SK-N-SH (cell line): ENCODE results near the gene MKRN1. TPM values are rescaled to one million over a fixed set of nuclear protein-coding genes. Genes with fewer than 3 reads are reported as not detected.
"Not testable (repeated sequence)": the region's sequence is repeated elsewhere in the genome, so short reads cannot be mapped to it uniquely, and the experiment has no call there.

ENCODE experiments used
- CTCF ChIA-PET: fragments of 300-600, 350-600 bp; formaldehyde crosslinking; extraction: SDS; loops from one replicate; lab custom pipeline; 2021; lab: Yijun Ruan, JAX
- POLR2A ChIA-PET: fragments of 350-600 bp; sonication (Branson Sonifier 250); formaldehyde crosslinking; extraction: SDS; loops from one replicate; lab custom pipeline; 2020; ENCODE audit warnings: antibody characterized with exemption, inconsistent platforms; lab: Yijun Ruan, JAX
- DNase-seq: peaks from one replicate; pipeline ENCODE4 v3.0.0; 2012
- H2AFZ ChIP-seq: fragments of 200-600 bp; sonication (generic); 2 replicates; pipeline ENCODE4 v1.8.1; 2016; ENCODE audit warnings: antibody characterized with exemption, mild to moderate bottlenecking, low read depth
- H3F3A ChIP-seq: fragments of 200-600 bp; sonication (generic); replicated peaks from 2 replicates; pipeline ENCODE3; 2016; ENCODE audit warnings: antibody characterized with exemption, mild to moderate bottlenecking; ENCODE audit not compliant: insufficient read depth
- H3K27ac ChIP-seq, 2 experiments: fragments of 200-500 bp in 1 of 2; fragments of 200-600 bp in 1 of 2; sonication (Bioruptor generic) in 1 of 2; sonication (generic), shearing (Covaris generic) in 1 of 2; 2 replicates each; pipeline versions ENCODE4 v1.5.1 to v1.6.1; 2014 to 2016; ENCODE audit warnings: low read depth in 2 of 2, inconsistent platforms in 1 of 2, low read length in 1 of 2, mild to moderate bottlenecking in 1 of 2, mixed read lengths in 1 of 2
- H3K27me3 ChIP-seq: fragments of 200-600 bp; sonication (generic), shearing (Covaris generic); 2 replicates; pipeline ENCODE4 v1.6.1; 2016; ENCODE audit warnings: mixed run types; ENCODE audit not compliant: insufficient read depth
- H3K36me3 ChIP-seq, 2 experiments: fragments of 200-500 bp in 1 of 2; fragments of 200-600 bp in 1 of 2; sonication (Bioruptor generic) in 1 of 2; sonication (generic) in 1 of 2; replicated peaks in 1 of 2; 2 replicates each; pipeline versions ENCODE3 to v1.5.1; 2014 to 2016; ENCODE audit warnings: low read length in 1 of 2, mild to moderate bottlenecking in 1 of 2; ENCODE audit not compliant: insufficient read depth in 2 of 2, control insufficient read depth in 1 of 2
- H3K4me1 ChIP-seq, 2 experiments: fragments of 200-500 bp in 1 of 2; fragments of 200-600 bp in 1 of 2; sonication (Bioruptor generic) in 1 of 2; sonication (generic), shearing (Covaris generic) in 1 of 2; 2 replicates each; pipeline versions ENCODE4 v1.5.1 to v1.6.1; 2014 to 2016; ENCODE audit warnings: low read depth in 1 of 2, low read length in 1 of 2, mixed run types in 1 of 2; ENCODE audit not compliant: insufficient read depth in 2 of 2, control insufficient read depth in 1 of 2
- H3K4me2 ChIP-seq: fragments of 200-600 bp; sonication (generic), shearing (Covaris generic); 2 replicates; pipeline ENCODE4 v1.6.1; 2017; ENCODE audit warnings: mixed run types
- H3K4me3 ChIP-seq, 2 experiments: fragments of 200-500 bp in 1 of 2; fragments of 200-600 bp in 1 of 2; sonication (Bioruptor generic) in 1 of 2; sonication (generic), shearing (Covaris generic) in 1 of 2; 2 replicates each; pipeline versions ENCODE4 v1.5.1 to v1.8.1; 2014 to 2016; ENCODE audit warnings: low read depth in 2 of 2, inconsistent platforms in 1 of 2, low read length in 1 of 2, mild to moderate bottlenecking in 1 of 2, mixed read lengths in 1 of 2, moderate library complexity in 1 of 2
- H3K79me2 ChIP-seq: fragments of 200-600 bp; sonication (generic); 2 replicates; pipeline ENCODE4 v1.8.1; 2017; ENCODE audit warnings: mild to moderate bottlenecking; ENCODE audit not compliant: insufficient read depth
- H3K9ac ChIP-seq: fragments of 200-600 bp; sonication (generic); 2 replicates; pipeline ENCODE4 v1.6.1; 2017; ENCODE audit warnings: mixed run types
- H3K9me2 ChIP-seq: fragments of 200-600 bp; sonication (generic); 2 replicates; pipeline ENCODE4 v1.6.1; 2017; ENCODE audit warnings: mixed run types
- H3K9me3 ChIP-seq: fragments of 200-600 bp; sonication (generic); 2 replicates; pipeline ENCODE4 v1.6.1; 2017; ENCODE audit warnings: mixed run types, mild to moderate bottlenecking, moderate library complexity
- H4K20me1 ChIP-seq: fragments of 200-600 bp; sonication (generic); 2 replicates; pipeline ENCODE4 v1.6.1; 2017; ENCODE audit warnings: mild to moderate bottlenecking, mixed run types; ENCODE audit not compliant: insufficient read depth
- CHD2 ChIP-seq: fragments of 150-350 bp; IDR thresholded peaks from 2 replicates; pipeline ENCODE4 v1.6.1; 2018; ENCODE audit warnings: low read length; ENCODE audit not compliant: partially characterized antibody
- EP300 ChIP-seq, 2 experiments: IDR thresholded peaks; 2 replicates each; pipeline versions ENCODE4 v1.4.0 to v1.6.1; 2012; ENCODE audit warnings: borderline replicate concordance in 1 of 2, low read depth in 1 of 2, low read length in 1 of 2
- FOXJ3 ChIP-seq: sonication (generic); formaldehyde crosslinking; IDR thresholded peaks from 2 replicates; pipeline ENCODE4 v1.5.1; 2020; ENCODE audit warnings: mild to moderate bottlenecking, missing genetic modification reagents
- MXI1 ChIP-seq: IDR thresholded peaks from 2 replicates; pipeline ENCODE4 v1.6.1; 2012; ENCODE audit warnings: mild to moderate bottlenecking, low read depth, low read length, improper control_type of control experiment
- RXRA ChIP-seq: IDR thresholded peaks from 2 replicates; pipeline ENCODE4 v1.4.0; 2012; ENCODE audit warnings: low read depth, mild to moderate bottlenecking, borderline replicate concordance
- TCF12 ChIP-seq: IDR thresholded peaks from 2 replicates; pipeline ENCODE4 v1.4.0; 2012
- TEAD4 ChIP-seq: IDR thresholded peaks from 2 replicates; pipeline ENCODE4 v1.4.0; 2012; ENCODE audit warnings: mild to moderate bottlenecking, borderline replicate concordance; ENCODE audit not compliant: insufficient read depth
- ZBTB33 ChIP-seq: IDR thresholded peaks from 2 replicates; pipeline ENCODE4 v1.4.0; 2012; ENCODE audit warnings: low read depth, borderline replicate concordance
- WGBS: methylation state at CpG from one replicate; pipeline ENCODE4 v1.1.6; 2017; ENCODE audit warnings: low lambda C conversion rate; 5-methylcytosine and 5-hydroxymethylcytosine counted together
- polyA plus RNA-seq, 3 experiments: library from polyadenylated mRNA; depleted of rRNA; stranded (reverse); fragments of >200 nt; gene quantifications; 2 replicates each; pipeline ENCODE4 v1.2.3, GENCODE V29; 2012
- TF ChIP-seq, protein P1 (sequence below): IDR thresholded peaks from 2 replicates; pipeline ENCODE4; 2012

The MKRN1 gene
- polyA plus RNA-seq, 1 of the 3 experiments (the other 2 are of a cell fraction) = 53.5 TPM

GRCh38 chr7:140418653-140419052 lies 60.7 kb downstream of the MKRN1 start:
- DNase-seq = no peak
- Histone ChIP-seq H3K9ac (no peak overlapping the region), H3K36me3 (no peaks in the 10 kb centered on the region), H4K20me1 (no peaks in the 10 kb centered on the region), H3K9me3 (no peaks in the 10 kb centered on the region), H3K27ac (no peak overlapping the region), H3K4me2 (no peak overlapping the region), H3K4me3 (no peak overlapping the region), H2AFZ (no peak overlapping the region), H3K4me1 (no peaks in the 10 kb centered on the region; a peak in 1 of 4 replicates), H3K27me3 (peaks cover 19% of the 10 kb centered on the region; the same call in 1 of the 2 replicates), H3F3A (no peaks in the 10 kb centered on the region), H3K79me2 (no peaks in the 10 kb centered on the region), H3K9me2 (no peaks in the 10 kb centered on the region)
- ChIA-PET CTCF (interaction anchor here (1.3 to 1.6 kb wide), 2 partner anchors 9 to 25 kb away, joined by 4 to 6 read pairs; no protein-coding TSS in a partner anchor), POLR2A (no interaction called here)
- WGBS = 63% methylated on average over 4 of the region's 4 CpGs
- TF ChIP-seq RXRA (no peak), CHD2 (no peak), FOXJ3 (CRISPR knock-in tag) (no peak), TCF12 (no peak), ZBTB33 (no peak), EP300 (IDR thresholded peaks at IDR 0.05; ENCODE audit: borderline replicate concordance in 1 of 2, low read depth in 1 of 2, low read length in 1 of 2) (no peak), TEAD4 (no peak), MXI1 (no peak)
- TF ChIP-seq, protein P1, sequence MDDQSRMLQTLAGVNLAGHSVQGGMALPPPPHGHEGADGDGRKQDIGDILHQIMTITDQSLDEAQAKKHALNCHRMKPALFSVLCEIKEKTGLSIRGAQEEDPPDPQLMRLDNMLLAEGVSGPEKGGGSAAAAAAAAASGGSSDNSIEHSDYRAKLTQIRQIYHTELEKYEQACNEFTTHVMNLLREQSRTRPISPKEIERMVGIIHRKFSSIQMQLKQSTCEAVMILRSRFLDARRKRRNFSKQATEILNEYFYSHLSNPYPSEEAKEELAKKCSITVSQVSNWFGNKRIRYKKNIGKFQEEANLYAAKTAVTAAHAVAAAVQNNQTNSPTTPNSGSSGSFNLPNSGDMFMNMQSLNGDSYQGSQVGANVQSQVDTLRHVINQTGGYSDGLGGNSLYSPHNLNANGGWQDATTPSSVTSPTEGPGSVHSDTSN = no peak

DNA sequence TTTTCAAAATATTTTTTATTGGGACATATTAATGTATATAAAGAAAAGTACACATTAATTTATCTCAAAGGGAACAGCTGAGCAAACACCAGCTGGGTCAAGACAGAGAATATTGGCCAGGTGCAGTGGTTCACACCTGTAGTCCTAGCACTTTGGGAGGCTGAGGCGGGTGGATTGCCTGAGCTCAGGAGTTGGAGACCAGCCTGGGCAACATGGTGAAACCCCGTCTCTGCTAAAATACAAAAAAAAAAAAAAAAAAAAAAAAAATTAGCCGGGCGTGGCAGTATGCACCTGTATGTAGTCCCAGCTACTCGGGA lies 61.2 kb downstream of the MKRN1 start:
- DNase-seq, H3K4me1 ChIP-seq, H3K9ac ChIP-seq, H3K9me2 ChIP-seq, H4K20me1 ChIP-seq, H2AFZ ChIP-seq, H3K9me3 ChIP-seq, H3K79me2 ChIP-seq, H3K36me3 ChIP-seq, H3K4me3 ChIP-seq, H3K27ac ChIP-seq, POLR2A ChIA-PET, H3K4me2 ChIP-seq, H3F3A ChIP-seq: not testable (repeated sequence)
- WGBS = 71% methylated on average over 5 of the region's 5 CpGs
- peaks cover 14% of the 10 kb centered on the region; the same call in 1 of the 2 replicates for H3K27me3 ChIP-seq
- CTCF ChIA-PET = interaction anchor here (1.3 to 1.6 kb wide), 2 partner anchors 9 to 25 kb away, joined by 4 to 6 read pairs; no protein-coding TSS in a partner anchor
